Middle frontal gyrus (tissue), 1 donor: ENCODE results near the gene CALHM6.
"Not testable (repeated sequence)": the region's sequence is repeated elsewhere in the genome, so short reads cannot be mapped to it uniquely, and the experiment has no call there.

Experiments
- DNase-seq: peaks from one replicate; pipeline ENCODE4 v3.0.0-alpha.2; 2015; ENCODE audit warnings: low spot score; ENCODE audit errors: extremely low spot score

CALHM6 gene

DNA sequence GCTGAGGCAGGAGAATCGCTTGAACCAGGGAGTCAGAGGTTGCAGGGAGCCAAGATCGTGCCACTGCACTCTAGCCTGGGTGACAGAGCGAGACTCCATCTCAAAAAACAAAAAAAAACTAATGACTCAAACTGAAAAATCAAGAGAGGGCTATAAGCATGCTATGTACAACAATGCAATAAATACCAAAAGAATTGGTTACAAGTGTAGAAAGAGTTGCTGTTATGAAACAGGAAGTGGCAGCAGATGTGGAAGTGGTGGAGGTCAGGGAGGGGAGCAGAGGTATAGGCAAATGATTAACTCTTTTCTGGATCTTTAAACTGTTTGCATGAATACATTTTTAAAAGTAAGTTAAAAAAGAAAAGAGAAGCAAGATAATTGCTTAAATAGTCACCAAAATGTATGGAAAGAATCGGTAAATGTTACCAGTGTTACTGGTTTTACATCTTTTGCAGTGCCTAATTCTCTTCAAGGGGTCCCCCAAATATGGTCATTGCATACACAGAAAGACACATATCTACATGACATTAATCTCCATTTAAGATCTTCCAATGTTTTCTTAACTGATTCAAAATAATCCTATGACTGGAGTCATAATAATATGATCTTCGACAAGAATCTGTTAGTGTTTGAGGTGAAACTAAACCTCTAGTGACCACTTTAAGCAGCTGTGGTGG lies 15.0 kb downstream of the CALHM6 start:
- no peak for DNase-seq

GRCh38 chr6:116482780-116483179 lies 21.6 kb downstream of the CALHM6 start:
- DNase-seq: no peak

DNA sequence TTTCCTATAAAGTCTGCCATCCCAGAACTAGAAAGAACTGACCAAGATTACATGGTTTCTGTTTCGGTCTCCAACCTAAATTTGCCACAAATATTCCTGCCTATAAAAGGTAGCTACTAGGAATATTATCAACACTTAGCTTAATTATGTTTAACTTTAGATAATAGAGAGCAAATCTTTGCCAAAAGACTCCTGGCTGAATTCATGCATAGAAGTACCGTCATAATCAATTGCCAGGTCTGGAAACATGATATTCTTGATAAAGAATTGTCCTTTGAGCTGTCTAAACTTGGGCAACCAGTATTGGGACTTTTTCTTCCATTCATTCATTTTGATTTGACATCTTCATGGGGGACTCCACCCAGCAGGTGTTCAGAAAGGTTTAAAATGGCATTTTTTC lies 22.4 kb downstream of the CALHM6 start:
- no peak for DNase-seq

DNA sequence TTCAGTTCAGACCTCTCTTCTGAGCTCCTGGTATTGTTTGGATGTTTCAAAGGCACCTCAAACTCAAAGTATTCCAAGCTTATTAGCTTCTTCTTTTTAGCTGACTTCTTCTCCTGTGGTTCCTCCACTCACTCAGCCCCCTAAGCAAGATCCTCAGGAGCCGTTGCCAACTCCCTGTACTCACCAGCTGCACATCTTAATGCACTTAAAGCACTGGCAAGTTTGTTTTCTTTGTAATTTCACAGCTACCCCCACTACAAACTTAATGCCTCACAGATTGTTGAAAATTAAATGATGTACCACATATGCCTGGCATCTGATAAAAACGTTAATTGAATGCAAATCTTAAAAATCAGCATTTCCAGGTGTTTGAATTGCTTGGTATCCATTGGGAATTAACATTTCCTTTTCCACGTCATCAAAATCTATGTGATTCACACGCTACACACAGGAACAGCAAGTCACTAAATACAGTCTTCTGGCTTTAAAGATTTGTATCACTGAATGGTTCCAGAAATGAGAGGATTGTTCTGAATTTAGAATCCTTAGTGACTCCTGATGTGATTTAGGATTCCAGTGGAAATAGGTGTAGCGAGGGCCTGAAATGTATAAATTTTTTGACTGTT lies 24.5 kb downstream of the CALHM6 start:
- DNase-seq: no peak

- DNase-seq: no peak
Observed at GRCh38 chr6:116491610-116492330, 30.6 kb downstream of the CALHM6 start.

DNA sequence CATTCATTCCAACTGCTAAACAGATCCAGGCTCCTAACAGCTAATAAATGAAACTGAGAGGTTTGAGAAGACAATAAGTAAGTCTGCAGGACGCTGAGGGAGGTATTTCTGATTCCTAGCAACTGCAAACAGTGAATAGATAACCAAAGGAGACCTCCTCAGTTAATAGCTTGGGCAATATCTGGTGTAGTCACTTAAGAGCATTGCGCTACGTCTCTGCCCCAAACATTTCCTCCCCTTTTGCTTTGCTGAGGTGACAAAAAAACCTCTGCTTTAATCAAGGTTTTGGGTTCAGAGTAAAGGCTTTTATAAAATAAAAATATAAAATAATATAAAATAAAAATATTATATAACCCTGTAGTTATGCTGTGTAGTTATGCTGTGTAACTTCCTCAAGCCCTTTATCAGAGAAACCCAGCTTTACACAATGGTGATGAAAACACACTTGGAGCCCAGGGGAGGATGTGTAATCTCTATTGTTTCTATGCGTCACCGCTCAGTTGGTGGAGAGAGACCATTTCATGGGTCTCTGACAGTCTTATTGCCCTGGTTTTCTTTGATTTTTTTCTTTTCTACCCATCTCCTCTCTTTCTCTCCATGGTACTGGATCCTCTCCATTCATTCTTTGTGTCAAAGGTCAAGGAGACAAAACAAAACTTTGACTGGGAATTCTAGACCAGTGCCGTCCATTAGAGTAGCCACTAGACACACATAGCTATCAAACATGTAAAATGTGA lies 31.3 kb downstream of the CALHM6 start:
- no peak for DNase-seq

GRCh38 chr6:116495161-116495560 lies 34.0 kb downstream of the CALHM6 start:
- not testable (repeated sequence) for DNase-seq

GRCh38 chr6:116497113-116497676 lies 36.0 kb downstream of the CALHM6 start:
- DNase-seq: no peak

DNA sequence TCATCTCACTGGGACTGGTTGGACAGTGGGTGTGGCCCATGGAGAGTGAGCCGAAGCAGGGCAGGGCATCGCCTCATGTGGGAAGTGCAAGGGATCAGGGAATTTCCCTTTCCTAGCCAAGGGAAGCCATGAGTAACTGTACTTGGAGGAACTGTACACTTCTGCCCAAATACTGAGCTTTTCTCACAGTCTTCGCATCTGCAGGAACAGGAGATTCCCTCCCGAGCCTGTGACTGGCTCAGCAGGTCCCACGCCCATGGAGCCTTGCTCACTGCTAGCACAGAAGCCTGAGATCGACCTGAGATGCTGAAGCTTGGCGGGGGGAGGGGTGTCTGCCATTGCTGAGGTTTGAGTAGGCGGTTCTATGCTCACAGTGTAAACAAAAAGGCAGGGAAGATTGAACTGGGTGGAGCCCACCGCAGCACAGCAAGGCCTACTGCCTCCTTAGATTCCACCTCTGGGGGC lies 39.8 kb downstream of the CALHM6 start:
- DNase-seq: no peak

DNA sequence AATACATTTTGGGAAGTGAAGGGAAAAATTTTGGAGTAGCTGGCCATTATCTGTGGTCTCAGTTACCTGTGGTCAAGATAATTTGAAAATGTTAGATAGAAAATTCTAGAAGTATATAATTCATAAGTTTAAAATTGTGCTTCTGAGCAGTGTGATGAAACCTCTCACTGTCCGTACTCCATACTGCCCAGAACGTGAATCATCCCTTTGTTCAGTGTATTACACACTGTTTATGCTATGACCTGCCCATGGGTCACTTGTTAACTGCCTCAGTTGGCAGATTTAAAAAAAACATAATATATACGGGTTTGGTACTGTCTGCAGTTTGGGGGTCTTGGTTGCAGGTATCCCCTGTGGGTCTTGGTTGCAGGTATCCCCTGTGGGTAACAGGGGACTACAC lies 46.1 kb downstream of the CALHM6 start:
- DNase-seq: no peak

GRCh38 chr6:116508527-116508926 lies 47.4 kb downstream of the CALHM6 start:
- DNase-seq: no peak

- no peak for DNase-seq
Observed at GRCh38 chr6:116511424-116512110, 50.4 kb downstream of the CALHM6 start, which contains the start of gene CALHM5. CALHM5 (plus strand) TSS chr6:116511639; CDS start chr6:116511697, 58 bp downstream.

DNA sequence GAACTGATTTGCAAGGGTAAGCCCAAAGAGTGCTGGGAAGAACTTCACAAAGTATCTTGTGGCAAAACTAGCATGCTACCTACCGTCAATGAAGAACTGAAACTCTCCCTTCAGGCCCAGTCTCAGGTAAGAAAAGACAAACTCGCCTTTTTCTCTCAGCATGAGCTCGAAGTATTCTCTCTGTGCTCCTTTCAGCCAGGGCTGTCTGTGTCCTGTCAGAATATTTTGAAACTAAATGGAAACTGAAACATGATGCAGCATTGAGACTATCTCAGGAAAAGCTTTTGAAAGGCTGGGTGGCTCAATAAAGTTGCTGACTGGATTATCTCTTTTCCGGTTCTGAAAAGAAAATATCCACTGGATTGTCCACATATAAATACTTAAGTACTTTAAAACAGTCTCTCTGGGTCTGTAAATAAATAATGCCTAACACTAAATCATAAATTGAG lies 51.0 kb downstream of the CALHM6 start:
- no peak for DNase-seq

DNA sequence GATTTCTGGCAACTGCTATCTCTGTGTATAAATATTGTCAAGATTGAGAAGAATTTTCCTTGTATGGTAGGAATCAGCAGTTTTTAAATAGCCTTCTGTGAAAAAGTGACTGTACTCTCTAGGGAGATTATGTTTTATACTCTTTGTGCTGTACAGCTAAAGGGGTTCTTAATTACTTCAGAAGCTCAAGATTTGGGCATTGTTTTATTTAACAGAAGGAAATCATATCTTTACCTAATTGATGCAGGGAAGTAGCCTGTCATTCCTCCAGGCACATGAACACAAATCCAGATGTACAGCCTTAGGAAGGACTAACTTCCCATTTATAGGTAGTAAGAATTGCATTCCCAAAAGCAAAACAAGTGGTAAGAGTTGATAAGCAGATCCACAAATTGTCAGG lies 51.6 kb downstream of the CALHM6 start:
- no peak for DNase-seq
